Measurements from ENCODE around the gene MSL1.

MSL1 gene

GRCh38 chr17:40098846-40099618 is 22.7 kb upstream of the MSL1 start (continued):
- peak; percentile 77 for TF ChIP-seq SP7 (tag by site-specific recombination; IDR thresholded peaks at IDR 0.05)
- no peak for TF ChIP-seq OSR2 (tag by site-specific recombination; IDR thresholded peaks at IDR 0.05)
- no peak for TF ChIP-seq GFI1B (tag by site-specific recombination; IDR thresholded peaks at IDR 0.05)
- peak; percentile 90 for TF ChIP-seq KLF9 (tag by site-specific recombination; IDR thresholded peaks at IDR 0.05; ENCODE audit: low read depth)
- TF ChIP-seq ZFP69B (tag by site-specific recombination; IDR thresholded peaks at IDR 0.05), result peak; percentile 79
- TF ChIP-seq SETDB1 (IDR thresholded peaks at IDR 0.05; ENCODE audit: insufficient read length, low read length), result no peak
- peak; percentile 52; the same call in 1 of the 2 replicates for TF ChIP-seq ZNF341 (tag by site-specific recombination; IDR thresholded peaks at IDR 0.05; ENCODE audit: low read depth)
- TF ChIP-seq ZNF2 (tag by site-specific recombination; IDR thresholded peaks at IDR 0.05), result peak; percentile 39; the same call in 1 of the 2 replicates
- peak; percentile 73 for TF ChIP-seq ZBTB8A (tag by site-specific recombination; IDR thresholded peaks at IDR 0.05)
- peak; percentile 75 for TF ChIP-seq ZNF24 (tag by site-specific recombination; IDR thresholded peaks at IDR 0.05)
- peak; percentile 95 for TF ChIP-seq SP3 (tag by site-specific recombination; IDR thresholded peaks at IDR 0.05)
- no peak for TF ChIP-seq ZNF133 (tag by site-specific recombination; IDR thresholded peaks at IDR 0.05)
- no peak for TF ChIP-seq ZNF37A (tag by site-specific recombination; IDR thresholded peaks at IDR 0.05)
- no peak for TF ChIP-seq ZNF354C (tag by site-specific recombination; IDR thresholded peaks at IDR 0.05; ENCODE audit: borderline replicate concordance, low read depth)
- TF ChIP-seq, protein P1, sequence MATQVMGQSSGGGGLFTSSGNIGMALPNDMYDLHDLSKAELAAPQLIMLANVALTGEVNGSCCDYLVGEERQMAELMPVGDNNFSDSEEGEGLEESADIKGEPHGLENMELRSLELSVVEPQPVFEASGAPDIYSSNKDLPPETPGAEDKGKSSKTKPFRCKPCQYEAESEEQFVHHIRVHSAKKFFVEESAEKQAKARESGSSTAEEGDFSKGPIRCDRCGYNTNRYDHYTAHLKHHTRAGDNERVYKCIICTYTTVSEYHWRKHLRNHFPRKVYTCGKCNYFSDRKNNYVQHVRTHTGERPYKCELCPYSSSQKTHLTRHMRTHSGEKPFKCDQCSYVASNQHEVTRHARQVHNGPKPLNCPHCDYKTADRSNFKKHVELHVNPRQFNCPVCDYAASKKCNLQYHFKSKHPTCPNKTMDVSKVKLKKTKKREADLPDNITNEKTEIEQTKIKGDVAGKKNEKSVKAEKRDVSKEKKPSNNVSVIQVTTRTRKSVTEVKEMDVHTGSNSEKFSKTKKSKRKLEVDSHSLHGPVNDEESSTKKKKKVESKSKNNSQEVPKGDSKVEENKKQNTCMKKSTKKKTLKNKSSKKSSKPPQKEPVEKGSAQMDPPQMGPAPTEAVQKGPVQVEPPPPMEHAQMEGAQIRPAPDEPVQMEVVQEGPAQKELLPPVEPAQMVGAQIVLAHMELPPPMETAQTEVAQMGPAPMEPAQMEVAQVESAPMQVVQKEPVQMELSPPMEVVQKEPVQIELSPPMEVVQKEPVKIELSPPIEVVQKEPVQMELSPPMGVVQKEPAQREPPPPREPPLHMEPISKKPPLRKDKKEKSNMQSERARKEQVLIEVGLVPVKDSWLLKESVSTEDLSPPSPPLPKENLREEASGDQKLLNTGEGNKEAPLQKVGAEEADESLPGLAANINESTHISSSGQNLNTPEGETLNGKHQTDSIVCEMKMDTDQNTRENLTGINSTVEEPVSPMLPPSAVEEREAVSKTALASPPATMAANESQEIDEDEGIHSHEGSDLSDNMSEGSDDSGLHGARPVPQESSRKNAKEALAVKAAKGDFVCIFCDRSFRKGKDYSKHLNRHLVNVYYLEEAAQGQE (tag by site-specific recombination; IDR thresholded peaks at IDR 0.05), result no peak
- TF ChIP-seq, protein P2, sequence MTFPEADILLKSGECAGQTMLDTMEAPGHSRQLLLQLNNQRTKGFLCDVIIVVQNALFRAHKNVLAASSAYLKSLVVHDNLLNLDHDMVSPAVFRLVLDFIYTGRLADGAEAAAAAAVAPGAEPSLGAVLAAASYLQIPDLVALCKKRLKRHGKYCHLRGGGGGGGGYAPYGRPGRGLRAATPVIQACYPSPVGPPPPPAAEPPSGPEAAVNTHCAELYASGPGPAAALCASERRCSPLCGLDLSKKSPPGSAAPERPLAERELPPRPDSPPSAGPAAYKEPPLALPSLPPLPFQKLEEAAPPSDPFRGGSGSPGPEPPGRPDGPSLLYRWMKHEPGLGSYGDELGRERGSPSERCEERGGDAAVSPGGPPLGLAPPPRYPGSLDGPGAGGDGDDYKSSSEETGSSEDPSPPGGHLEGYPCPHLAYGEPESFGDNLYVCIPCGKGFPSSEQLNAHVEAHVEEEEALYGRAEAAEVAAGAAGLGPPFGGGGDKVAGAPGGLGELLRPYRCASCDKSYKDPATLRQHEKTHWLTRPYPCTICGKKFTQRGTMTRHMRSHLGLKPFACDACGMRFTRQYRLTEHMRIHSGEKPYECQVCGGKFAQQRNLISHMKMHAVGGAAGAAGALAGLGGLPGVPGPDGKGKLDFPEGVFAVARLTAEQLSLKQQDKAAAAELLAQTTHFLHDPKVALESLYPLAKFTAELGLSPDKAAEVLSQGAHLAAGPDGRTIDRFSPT (tag by site-specific recombination; IDR thresholded peaks at IDR 0.05), result peak; percentile 66
- TF ChIP-seq KLF1 (tag by site-specific recombination; IDR thresholded peaks at IDR 0.05), result peak; percentile 91
- TF ChIP-seq ZNF433 (tag by site-specific recombination; IDR thresholded peaks at IDR 0.05; ENCODE audit: low read depth), result no peak
- TF ChIP-seq ZBTB20 (tag by site-specific recombination; IDR thresholded peaks at IDR 0.05), result peak; percentile 77
- TF ChIP-seq ZNF501 (tag by site-specific recombination; IDR thresholded peaks at IDR 0.05), result 0 out of 2 replicates have a peak, but pooled peaks have one; percentile 38
- TF ChIP-seq SP2 (tag by site-specific recombination; IDR thresholded peaks at IDR 0.05), result peak; percentile 94
- no peak for TF ChIP-seq SCRT1 (tag by site-specific recombination; IDR thresholded peaks at IDR 0.05; ENCODE audit: borderline replicate concordance)
- peak; percentile 52; the same call in 1 of the 2 replicates for TF ChIP-seq ZNF391 (tag by site-specific recombination; IDR thresholded peaks at IDR 0.05; ENCODE audit: borderline replicate concordance, low read depth)
- peak; percentile 96 for TF ChIP-seq GLIS2 (tag by site-specific recombination; IDR thresholded peaks at IDR 0.05)
- TF ChIP-seq ZNF600 (tag by site-specific recombination; IDR thresholded peaks at IDR 0.05), result peak; percentile 57; the same call in 1 of the 2 replicates
- TF ChIP-seq, protein P3, sequence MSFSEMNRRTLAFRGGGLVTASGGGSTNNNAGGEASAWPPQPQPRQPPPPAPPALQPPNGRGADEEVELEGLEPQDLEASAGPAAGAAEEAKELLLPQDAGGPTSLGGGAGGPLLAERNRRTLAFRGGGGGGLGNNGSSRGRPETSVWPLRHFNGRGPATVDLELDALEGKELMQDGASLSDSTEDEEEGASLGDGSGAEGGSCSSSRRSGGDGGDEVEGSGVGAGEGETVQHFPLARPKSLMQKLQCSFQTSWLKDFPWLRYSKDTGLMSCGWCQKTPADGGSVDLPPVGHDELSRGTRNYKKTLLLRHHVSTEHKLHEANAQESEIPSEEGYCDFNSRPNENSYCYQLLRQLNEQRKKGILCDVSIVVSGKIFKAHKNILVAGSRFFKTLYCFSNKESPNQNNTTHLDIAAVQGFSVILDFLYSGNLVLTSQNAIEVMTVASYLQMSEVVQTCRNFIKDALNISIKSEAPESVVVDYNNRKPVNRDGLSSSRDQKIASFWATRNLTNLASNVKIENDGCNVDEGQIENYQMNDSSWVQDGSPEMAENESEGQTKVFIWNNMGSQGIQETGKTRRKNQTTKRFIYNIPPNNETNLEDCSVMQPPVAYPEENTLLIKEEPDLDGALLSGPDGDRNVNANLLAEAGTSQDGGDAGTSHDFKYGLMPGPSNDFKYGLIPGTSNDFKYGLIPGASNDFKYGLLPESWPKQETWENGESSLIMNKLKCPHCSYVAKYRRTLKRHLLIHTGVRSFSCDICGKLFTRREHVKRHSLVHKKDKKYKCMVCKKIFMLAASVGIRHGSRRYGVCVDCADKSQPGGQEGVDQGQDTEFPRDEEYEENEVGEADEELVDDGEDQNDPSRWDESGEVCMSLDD (tag by site-specific recombination; IDR thresholded peaks at IDR 0.05), result peak; percentile 73; the same call in 1 of the 2 replicates
- TF ChIP-seq ZIC2 (tag by site-specific recombination; IDR thresholded peaks at IDR 0.05), result peak; percentile 75
- TF ChIP-seq, protein P4, sequence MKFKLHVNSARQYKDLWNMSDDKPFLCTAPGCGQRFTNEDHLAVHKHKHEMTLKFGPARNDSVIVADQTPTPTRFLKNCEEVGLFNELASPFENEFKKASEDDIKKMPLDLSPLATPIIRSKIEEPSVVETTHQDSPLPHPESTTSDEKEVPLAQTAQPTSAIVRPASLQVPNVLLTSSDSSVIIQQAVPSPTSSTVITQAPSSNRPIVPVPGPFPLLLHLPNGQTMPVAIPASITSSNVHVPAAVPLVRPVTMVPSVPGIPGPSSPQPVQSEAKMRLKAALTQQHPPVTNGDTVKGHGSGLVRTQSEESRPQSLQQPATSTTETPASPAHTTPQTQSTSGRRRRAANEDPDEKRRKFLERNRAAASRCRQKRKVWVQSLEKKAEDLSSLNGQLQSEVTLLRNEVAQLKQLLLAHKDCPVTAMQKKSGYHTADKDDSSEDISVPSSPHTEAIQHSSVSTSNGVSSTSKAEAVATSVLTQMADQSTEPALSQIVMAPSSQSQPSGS (tag by site-specific recombination; IDR thresholded peaks at IDR 0.05; ENCODE audit: low read depth), result no peak
- peak; percentile 72; the same call in 1 of the 2 replicates for TF ChIP-seq KLF16 (tag by site-specific recombination; IDR thresholded peaks at IDR 0.05)
- TF ChIP-seq ZBTB48 (tag by site-specific recombination; IDR thresholded peaks at IDR 0.05), result peak; percentile 91
- peak; percentile 65 for TF ChIP-seq KLF8 (tag by site-specific recombination; IDR thresholded peaks at IDR 0.05)

All from HEK293 (cell line).